H1 (cell line): ENCODE results near the gene SESN2. TPM values are rescaled to one million over a fixed set of nuclear protein-coding genes. Genes with fewer than 3 reads are reported as not detected.

ENCODE experiments used
- CTCF ChIA-PET: fragments of 300-600 bp; sonication (Branson Sonifier 250); formaldehyde crosslinking; loops from one replicate; lab custom pipeline; 2021; ENCODE audit not compliant: partially characterized antibody; lab: Charles Lee
- POLR2A ChIA-PET: fragments of 300-600 bp; sonication (Branson Sonifier 250); formaldehyde crosslinking; loops from one replicate; lab custom pipeline; 2021; ENCODE audit warnings: inconsistent platforms; ENCODE audit not compliant: partially characterized antibody; lab: Charles Lee
- DNase-seq, 2 experiments: peaks; one replicate each; pipeline versions ENCODE4 v3.0.0 to v3.0.0-alpha.2; 2010 to 2022; ENCODE audit warnings: low spot score in 2 of 2, low read depth in 1 of 2, mixed read lengths in 1 of 2
- FAIRE-seq: peaks from 2 replicates; lab custom pipeline; 2011; peaks lifted over from hg19 to GRCh38; lab: Jason Lieb, UNC
- H2AFZ ChIP-seq: 2 replicates; pipeline ENCODE4 v1.8.1; 2012; ENCODE audit warnings: low read length, inconsistent platforms
- H2AK5ac ChIP-seq: 2 replicates; pipeline ENCODE4 v1.6.1; 2013; ENCODE audit warnings: low read depth, low read length
- H2BK120ac ChIP-seq: replicated peaks from 2 replicates; pipeline ENCODE3; 2013; ENCODE audit warnings: low read depth, low read length, inconsistent platforms
- H2BK12ac ChIP-seq: 2 replicates; pipeline ENCODE4 v1.6.1; 2013; ENCODE audit warnings: low read depth, low read length
- H2BK15ac ChIP-seq: 2 replicates; pipeline ENCODE4 v1.6.1; 2013; ENCODE audit warnings: low read length
- H2BK20ac ChIP-seq: 2 replicates; pipeline ENCODE4 v1.6.1; 2013; ENCODE audit warnings: low read length
- H2BK5ac ChIP-seq: 2 replicates; pipeline ENCODE4 v1.6.1; 2013; ENCODE audit warnings: low read depth, low read length
- H3K14ac ChIP-seq: 2 replicates; pipeline ENCODE4 v1.6.1; 2013; ENCODE audit warnings: inconsistent platforms; ENCODE audit not compliant: insufficient read length
- H3K18ac ChIP-seq: 2 replicates; pipeline ENCODE4 v1.6.1; 2013; ENCODE audit warnings: low read length; ENCODE audit errors: extremely low read depth
- H3K23ac ChIP-seq: 2 replicates; pipeline ENCODE4 v1.6.1; 2013; ENCODE audit warnings: inconsistent platforms; ENCODE audit not compliant: insufficient read length
- H3K23me2 ChIP-seq: 2 replicates; pipeline ENCODE4 v1.6.1; 2013; ENCODE audit warnings: low read depth, low read length
- H3K27ac ChIP-seq: 2 replicates; pipeline ENCODE4 v1.6.1; 2011; ENCODE audit warnings: low read depth, low read length, inconsistent platforms
- H3K27me3 ChIP-seq, 4 experiments: replicated peaks in 1 of 4; 1 replicate in 1 of 4; 2 replicates in 3 of 4; pipeline versions ENCODE4 v1.6.1 to v1.8.1; 2011 to 2013; ENCODE audit warnings: low read length in 3 of 4, mild to moderate bottlenecking in 3 of 4, inconsistent platforms in 2 of 4, mixed read lengths in 2 of 4, moderate library complexity in 1 of 4; ENCODE audit not compliant: control insufficient read depth in 3 of 4, insufficient read depth in 3 of 4; ENCODE audit errors: extremely low read depth in 1 of 4
- H3K36me3 ChIP-seq, 4 experiments: 2 replicates each; pipeline versions ENCODE4 v1.6.1 to v1.8.1; 2011 to 2013; ENCODE audit warnings: mild to moderate bottlenecking in 4 of 4, low read length in 3 of 4, moderate library complexity in 2 of 4, control low read depth in 1 of 4, inconsistent platforms in 1 of 4; ENCODE audit not compliant: insufficient read depth in 4 of 4, control insufficient read depth in 2 of 4
- H3K4ac ChIP-seq: replicated peaks from 2 replicates; pipeline ENCODE3; 2013; ENCODE audit warnings: low read length, low read depth, mixed read lengths, inconsistent platforms; ENCODE audit not compliant: insufficient read length
- H3K4me1 ChIP-seq, 4 experiments: replicated peaks in 1 of 4; 1 replicate in 1 of 4; 2 replicates in 3 of 4; pipeline versions ENCODE4 v1.6.1 to v1.8.1; 2011 to 2013; ENCODE audit warnings: low read length in 3 of 4, inconsistent platforms in 2 of 4, mixed read lengths in 1 of 4; ENCODE audit not compliant: insufficient read depth in 4 of 4, control insufficient read depth in 3 of 4
- H3K4me2 ChIP-seq, 2 experiments: 2 replicates each; pipeline versions ENCODE4 v1.6.1 to v1.8.1; 2011 to 2013; ENCODE audit warnings: low read depth in 2 of 2, low read length in 2 of 2, control low read depth in 1 of 2, inconsistent platforms in 1 of 2, mild to moderate bottlenecking in 1 of 2; ENCODE audit not compliant: insufficient read depth in 1 of 2
- H3K4me3 ChIP-seq, 4 experiments: fragments of 200-600, 300-600 bp in 1 of 4; sonication (generic), shearing (Covaris generic), sonication (Bioruptor Twin) in 1 of 4; 2 replicates each; pipeline versions ENCODE4 v1.5.1 to v1.8.1; 2011 to 2016; ENCODE audit warnings: low read length in 4 of 4, low read depth in 3 of 4, control low read depth in 2 of 4, inconsistent platforms in 2 of 4, mild to moderate bottlenecking in 2 of 4, mixed read lengths in 1 of 4, moderate library complexity in 1 of 4; ENCODE audit not compliant: insufficient read depth in 2 of 4; ENCODE audit errors: extremely low read depth in 1 of 4
- H3K56ac ChIP-seq: replicated peaks from 2 replicates; pipeline ENCODE3; 2013; ENCODE audit warnings: low read depth, mild to moderate bottlenecking, mixed read lengths, low read length, inconsistent platforms; ENCODE audit not compliant: insufficient read length
- H3K79me1 ChIP-seq: 2 replicates; pipeline ENCODE4 v1.6.1; 2013; ENCODE audit warnings: low read depth, low read length, control low read depth
- H3K79me2 ChIP-seq, 2 experiments: 2 replicates each; pipeline versions ENCODE4 v1.6.1 to v1.8.1; 2012 to 2013; ENCODE audit warnings: low read length in 2 of 2, mild to moderate bottlenecking in 2 of 2, inconsistent platforms in 1 of 2; ENCODE audit not compliant: insufficient read depth in 2 of 2, control insufficient read depth in 1 of 2
- H3K9ac ChIP-seq, 4 experiments: replicated peaks in 1 of 4; 1 replicate in 1 of 4; 2 replicates in 3 of 4; pipeline versions ENCODE4 v1.6.1 to v1.8.1; 2011 to 2013; ENCODE audit warnings: low read depth in 3 of 4, low read length in 3 of 4, control low read depth in 2 of 4, mild to moderate bottlenecking in 2 of 4, moderate library complexity in 2 of 4, inconsistent platforms in 1 of 4; ENCODE audit errors: extremely low read depth in 1 of 4
- H3K9me3 ChIP-seq, 2 experiments: 2 replicates each; pipeline versions ENCODE4 v1.6.1 to v1.8.1; 2012 to 2013; ENCODE audit warnings: mild to moderate bottlenecking in 2 of 2, moderate library complexity in 2 of 2, control low read depth in 1 of 2, inconsistent platforms in 1 of 2, low read depth in 1 of 2, low read length in 1 of 2, mixed read lengths in 1 of 2; ENCODE audit not compliant: insufficient read depth in 2 of 2
- H4K20me1 ChIP-seq, 2 experiments: replicated peaks in 1 of 2; 2 replicates each; pipeline versions ENCODE3 to v1.8.1; 2011 to 2013; ENCODE audit warnings: inconsistent platforms in 2 of 2, low read length in 2 of 2, mild to moderate bottlenecking in 1 of 2; ENCODE audit not compliant: insufficient read depth in 2 of 2, control insufficient read depth in 1 of 2
- H4K5ac ChIP-seq: 2 replicates; pipeline ENCODE4 v1.6.1; 2013; ENCODE audit warnings: low read length, low read depth, mixed read lengths, inconsistent platforms; ENCODE audit not compliant: insufficient read length
- H4K8ac ChIP-seq: 2 replicates; pipeline ENCODE4 v1.8.0; 2013; ENCODE audit warnings: mild to moderate bottlenecking, moderate library complexity, low read length, inconsistent platforms; ENCODE audit not compliant: insufficient read depth; ENCODE audit errors: extremely low read depth
- H4K91ac ChIP-seq: replicated peaks from 2 replicates; pipeline ENCODE3; 2013; ENCODE audit warnings: low read length, mixed read lengths, inconsistent platforms; ENCODE audit not compliant: insufficient read length
- CTBP2 ChIP-seq: IDR thresholded peaks from 2 replicates; pipeline ENCODE4 v1.7.0; 2011; ENCODE audit warnings: borderline replicate concordance, mild to moderate bottlenecking, moderate library complexity, mixed read lengths, low read length; ENCODE audit not compliant: insufficient read depth, insufficient read length
- CTCF ChIP-seq, 3 experiments: IDR thresholded peaks; 1 replicate in 2 of 3; 2 replicates in 1 of 3; pipeline versions ENCODE4 v1.5.1 to v1.6.1; 2011; ENCODE audit warnings: low read length in 3 of 3, mild to moderate bottlenecking in 3 of 3, inconsistent platforms in 2 of 3, low read depth in 1 of 3, moderate library complexity in 1 of 3; ENCODE audit not compliant: insufficient read depth in 1 of 3; ENCODE audit errors: control extremely low read depth in 1 of 3
- KDM5A ChIP-seq: fragments of 200-600 bp; IDR thresholded peaks from 2 replicates; pipeline ENCODE4 v1.7.1; 2012; ENCODE audit warnings: mild to moderate bottlenecking, low read length, inconsistent platforms, mixed read lengths
- NRF1 ChIP-seq: IDR thresholded peaks from 2 replicates; pipeline ENCODE4 v1.6.1; 2011; ENCODE audit warnings: mild to moderate bottlenecking, low read depth, low read length, improper control_type of control experiment
- RXRA ChIP-seq: IDR thresholded peaks from 2 replicates; pipeline ENCODE4 v1.6.1; 2011; ENCODE audit warnings: low read depth, mild to moderate bottlenecking, low read length, moderate library complexity; ENCODE audit not compliant: insufficient read depth
- SP1 ChIP-seq: IDR thresholded peaks from 2 replicates; pipeline ENCODE4 v1.6.1; 2011; ENCODE audit warnings: low read depth, low read length
- TAF1 ChIP-seq: IDR thresholded peaks from 2 replicates; pipeline ENCODE4 v1.6.1; 2011; ENCODE audit warnings: mild to moderate bottlenecking, low read depth, low read length
- YY1 ChIP-seq: IDR thresholded peaks from 2 replicates; pipeline ENCODE4 v1.6.1; 2011; ENCODE audit warnings: low read depth, mild to moderate bottlenecking, low read length
- WGBS, 2 experiments: shearing (Covaris generic) in 1 of 2; methylation state at CpG; one replicate each; pipeline versions ENCODE4 v1.1.6 to v1.1.7; 2013 to 2015; ENCODE audit warnings: low lambda C conversion rate in 2 of 2, mixed read lengths in 2 of 2, inconsistent platforms in 1 of 2, low coverage in 1 of 2, missing lambda C conversion rate in 1 of 2; ENCODE audit not compliant: insufficient replicate concordance in 2 of 2, insufficient coverage in 1 of 2, insufficient read length in 1 of 2; ENCODE audit errors: extremely low coverage in 1 of 2, missing lambda C conversion rate in 1 of 2; 5-methylcytosine and 5-hydroxymethylcytosine counted together
- polyA plus RNA-seq, 7 experiments: library from polyadenylated mRNA; depleted of rRNA in 3 of 7; stranded (reverse) in 5 of 7; unstranded in 2 of 7; fragments of >200 nt in 5 of 7; fragments of 200-250 nt in 2 of 7; gene quantifications; 1 replicate in 5 of 7; 2 replicates in 1 of 7; 4 replicates in 1 of 7; pipeline versions ENCODE4 v1.2.1 to v1.2.3, GENCODE V29; 2011 to 2013; ENCODE audit warnings: missing spikeins in 2 of 7, mixed read lengths in 2 of 7
- total RNA-seq: library from RNA; stranded (reverse); fragmentation: NEBNext Ultra II Directional; extraction: Animal tissue kit (Norgen Biotek cat#: 25700); gene quantifications from 2 replicates; pipeline ENCODE4 v1.2.1, GENCODE V29; 2021
- TF ChIP-seq, protein P1 (sequence below): IDR thresholded peaks from 2 replicates; pipeline ENCODE4 v1.6.1; 2012; ENCODE audit warnings: inconsistent platforms

SESN2 gene
- total and polyA plus RNA-seq, 2 of the 8 experiments (the other 6 are each of a cell fraction or from before 2014, with no cell fraction given) = 25.1 to 33.0 TPM

GRCh38 chr1:28269529-28269928, 10.2 kb downstream of the SESN2 start:
- Histone ChIP-seq H3K18ac (no peak overlapping the region), H3K4me1 (peaks cover 5 to 17% (median 14%) of the 10 kb centered on the region in 4 experiments; a peak in 5 of 7 replicates), H3K4me3 (no peak overlapping the region), H3K4ac (no peak overlapping the region), H3K79me2 (peaks cover 14 to 66% of the 10 kb centered on the region in 2 experiments), H3K9ac (no peak overlapping the region), H2BK12ac (no peak overlapping the region), H2AFZ (no peak overlapping the region), H3K9me3 (no peaks in the 10 kb centered on the region), H3K27ac (no peak overlapping the region), H3K14ac (no peak overlapping the region), H2AK5ac (no peak overlapping the region), H2BK120ac (no peak overlapping the region), H4K20me1 (peaks cover 14 to 20% of the 10 kb centered on the region in 2 experiments), H4K8ac (no peak overlapping the region), H2BK20ac (no peak overlapping the region), H3K4me2 (no peak overlapping the region), H4K5ac (no peak overlapping the region), H3K36me3 (peaks cover 6 to 44% (median 17%) of the 10 kb centered on the region in 4 experiments; a peak in 7 of 8 replicates), H4K91ac (no peak overlapping the region), H3K27me3 (no peaks in the 10 kb centered on the region), H2BK15ac (no peak overlapping the region), H3K23me2 (no peaks in the 10 kb centered on the region), H2BK5ac (no peak overlapping the region), H3K23ac (no peak overlapping the region), H3K56ac (no peak overlapping the region), H3K79me1 (peaks cover 19% of the 10 kb centered on the region)
- no peak for DNase-seq
- no peak for FAIRE-seq
- ChIA-PET POLR2A (interaction anchor here (0.6 to 19.5 kb wide), 6 partner anchors 10 to 853 kb away, joined by 3 to 324 read pairs (median 23); partner anchors contain the start of gene SESN2), CTCF (interaction anchor here (0.7 to 3.4 kb wide), 2 partner anchors 21 to 1411 kb away, joined by 7 to 11 read pairs; no protein-coding TSS in a partner anchor)
- 98% methylated on average over 2 of the region's 2 CpGs; no CpG with 5 or more reads in 1 of the 2 experiments for WGBS, 2 experiments
- TF ChIP-seq CTCF (IDR thresholded peaks at IDR 0.05; ENCODE audit: control extremely low read depth in 1 of 3, insufficient read depth in 1 of 3, low read depth in 1 of 3, low read length in 3 of 3) = no peak
- TF ChIP-seq, protein P1, sequence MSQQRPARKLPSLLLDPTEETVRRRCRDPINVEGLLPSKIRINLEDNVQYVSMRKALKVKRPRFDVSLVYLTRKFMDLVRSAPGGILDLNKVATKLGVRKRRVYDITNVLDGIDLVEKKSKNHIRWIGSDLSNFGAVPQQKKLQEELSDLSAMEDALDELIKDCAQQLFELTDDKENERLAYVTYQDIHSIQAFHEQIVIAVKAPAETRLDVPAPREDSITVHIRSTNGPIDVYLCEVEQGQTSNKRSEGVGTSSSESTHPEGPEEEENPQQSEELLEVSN = no peak
- TF ChIP-seq NRF1 = no peak
- TF ChIP-seq SP1 = no peak
- no peak for TF ChIP-seq CTBP2
- TF ChIP-seq TAF1 = no peak
- TF ChIP-seq RXRA = no peak
- no peak for TF ChIP-seq KDM5A
- no peak for TF ChIP-seq YY1
